ENCODE data around the gene OR52N2. TPM values are rescaled to one million over a fixed set of nuclear protein-coding genes. Genes with fewer than 3 reads are reported as not detected.

Gene OR52N2
- total and polyA plus RNA-seq, 3 experiments from 2014 or later, result not detected

DNA sequence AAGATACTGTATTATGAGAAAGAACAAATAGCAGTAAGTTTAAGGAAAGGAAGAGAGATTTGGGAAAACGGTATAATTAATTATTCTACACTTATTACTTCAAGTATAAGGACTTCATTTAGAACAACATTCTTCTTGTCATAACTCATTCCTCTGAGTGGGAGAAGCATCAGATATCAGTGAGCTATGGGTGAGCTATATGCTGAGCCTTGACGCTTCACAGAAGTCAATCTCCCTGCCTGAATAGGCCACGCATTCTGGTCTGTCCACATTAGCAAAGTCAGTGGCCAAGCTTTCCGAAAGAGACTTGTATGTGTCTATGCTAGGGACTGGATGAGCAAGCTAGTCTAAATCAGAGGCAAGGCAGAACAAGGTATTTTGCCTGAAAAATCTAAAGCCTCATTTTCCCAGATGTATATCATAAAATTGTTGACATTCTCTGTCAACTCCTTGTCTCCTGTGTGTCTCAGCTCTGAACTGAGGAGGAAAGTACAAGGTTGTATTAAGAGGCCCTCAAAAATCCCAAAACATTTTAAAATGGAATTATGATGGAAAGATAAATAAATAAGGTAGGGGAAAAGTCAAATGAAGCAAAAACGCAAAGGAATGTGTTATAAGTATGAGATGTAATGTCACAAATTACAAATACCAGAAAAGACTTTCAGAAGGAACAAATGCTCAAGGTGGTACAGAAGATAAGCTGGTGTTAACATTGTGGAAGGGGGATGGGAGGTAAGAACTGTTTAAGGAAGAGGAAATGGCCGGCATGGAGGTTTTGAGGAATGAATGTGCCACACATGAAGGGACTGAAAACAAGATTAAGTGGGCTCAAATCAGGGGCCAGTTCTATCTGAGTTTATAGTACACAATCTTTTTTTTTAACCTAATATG lies 1.4 kb downstream of the OR52N2 start:
- CTCF ChIA-PET, result interaction anchor here (0.9 to 1.7 kb wide), 12 partner anchors 10 to 1623 kb away, joined by 3 to 6 read pairs (median 4); partner anchors contain the start of genes OR51D1 and TRIM5
- Mint-ChIP-seq H3K4me3 (peak overlapping the region in 1 of 7 donors; percentile 38), H3K27ac (no peak overlapping the region)

DNA sequence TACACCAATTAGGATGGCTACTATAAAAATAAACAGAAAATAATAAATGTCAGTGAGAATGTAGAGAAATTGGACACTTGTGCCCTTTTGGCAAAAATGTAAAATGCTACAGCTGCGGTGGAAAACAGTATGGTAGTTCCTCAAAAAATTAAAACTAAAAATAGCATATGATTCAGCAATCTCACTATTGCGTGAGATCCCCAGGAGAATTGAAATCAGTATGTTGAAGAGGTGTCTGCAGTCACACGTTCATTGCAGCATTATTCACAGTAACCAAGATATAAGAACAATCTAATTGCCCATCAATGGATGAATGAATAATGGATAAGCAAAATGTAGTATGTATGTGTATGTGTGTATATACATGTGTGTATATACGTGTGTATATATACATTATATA lies 6.8 kb downstream of the OR52N2 start:
- Mint-ChIP-seq H3K4me3 (no peak overlapping the region), H3K27me3 (peaks cover under 1 to 3% of the 10 kb centered on the region in 2 donors), H3K27ac (no peak overlapping the region), H3K4me1 (peaks cover 10 to 16% (median 16%) of the 10 kb centered on the region in 3 donors), H3K9me3 (peaks cover 0 to 2% (median 0%) of the 10 kb centered on the region in 5 donors), H3K36me3 (peaks cover 0 to 3% (median 0%) of the 10 kb centered on the region in 3 donors)
- no peaks in the 10 kb centered on the region for H3K9me3 ChIP-seq (ENCODE audit: low read length)
- no peaks in the 10 kb centered on the region for H3K36me3 ChIP-seq (ENCODE audit: insufficient read depth, low read length)
- peaks cover 8% of the 10 kb centered on the region for H3K4me1 ChIP-seq (ENCODE audit: insufficient read depth, low read length)
- ChIA-PET CTCF (no interaction called here), POLR2A (no interaction called here)
- no peaks in the 10 kb centered on the region for H3K27me3 ChIP-seq (ENCODE audit: insufficient read depth, low read length, poor library complexity, severe bottlenecking)
- H3K4me3 ChIP-seq (ENCODE audit: low read length), result no peak overlapping the region
- no peak overlapping the region for H3K27ac ChIP-seq (ENCODE audit: low read depth, low read length)
- no peak for DNase-seq

More for the DNA sequence above, 1.4 kb downstream of the OR52N2 start:
- Mint-ChIP-seq H3K36me3 (peaks cover 0 to 1% (median 0%) of the 10 kb centered on the region in 3 donors), H3K4me1 (peaks cover 12 to 13% (median 12%) of the 10 kb centered on the region in 3 donors), H3K9me3 (no peaks in the 10 kb centered on the region), H3K27me3 (peaks cover 18 to 23% of the 10 kb centered on the region in 2 donors)
- H3K4me3 ChIP-seq (ENCODE audit: low read length), result no peak overlapping the region
- H3K9me3 ChIP-seq (ENCODE audit: low read length), result no peaks in the 10 kb centered on the region
- no peak for DNase-seq
- H3K4me1 ChIP-seq (ENCODE audit: insufficient read depth, low read length), result no peaks in the 10 kb centered on the region
- H3K36me3 ChIP-seq (ENCODE audit: insufficient read depth, low read length), result no peaks in the 10 kb centered on the region
- POLR2A ChIA-PET, result interaction anchor here (0.5 kb wide), 1 partner anchor 631 kb away, joined by 3 read pairs; no protein-coding TSS in a partner anchor
- no peak overlapping the region for H3K27ac ChIP-seq (ENCODE audit: low read depth, low read length)
- H3K27me3 ChIP-seq (ENCODE audit: insufficient read depth, low read length, poor library complexity, severe bottlenecking), result peaks cover 5% of the 10 kb centered on the region

DNA sequence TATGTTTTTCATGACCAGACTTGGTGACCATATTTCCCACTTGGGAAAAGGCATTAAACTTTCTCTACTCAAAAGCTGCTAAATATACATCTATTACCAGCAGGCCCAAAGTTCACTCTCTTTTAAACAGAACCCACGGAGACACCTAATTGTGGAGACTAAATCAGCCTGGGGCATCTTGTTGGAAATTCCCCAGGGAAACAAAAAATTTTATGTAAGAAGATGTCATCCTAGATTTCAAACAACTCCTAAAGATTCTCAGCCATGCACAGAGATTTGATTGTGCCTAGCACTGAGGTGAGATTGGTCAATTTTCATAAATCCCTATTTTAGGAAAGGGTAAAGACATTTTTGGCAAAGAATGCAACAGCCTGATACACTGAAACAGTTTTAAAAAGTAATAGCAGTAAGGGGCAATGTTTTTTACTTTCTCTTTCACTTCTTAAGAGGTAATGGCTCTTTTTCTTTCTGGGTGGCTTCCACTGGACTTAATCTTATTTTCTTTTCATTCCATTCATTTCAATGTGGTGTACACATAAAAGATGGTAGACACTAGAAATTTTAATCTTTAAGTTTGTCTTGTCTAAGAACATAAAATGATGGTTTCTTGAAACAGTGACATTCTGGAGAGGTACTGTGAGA lies 9.6 kb downstream of the OR52N2 start:
- Mint-ChIP-seq H3K27ac (peak overlapping the region in 6 of 8 donors; percentile 39 to 93 (median 82)), H3K36me3 (peaks cover 0 to 3% (median 0%) of the 10 kb centered on the region in 3 donors), H3K4me1 (peaks cover 10 to 16% (median 16%) of the 10 kb centered on the region in 3 donors), H3K4me3 (peak overlapping the region; percentile 68 to 91 (median 85)), H3K27me3 (peaks cover 0 to 2% of the 10 kb centered on the region in 2 donors), H3K9me3 (peaks cover 0 to 2% (median 0%) of the 10 kb centered on the region in 5 donors)
- Histone ChIP-seq H3K4me3 (ENCODE audit: low read length) (peak overlapping the region; percentile 28), H3K9me3 (ENCODE audit: low read length) (no peaks in the 10 kb centered on the region), H3K27me3 (ENCODE audit: insufficient read depth, low read length, poor library complexity, severe bottlenecking) (no peaks in the 10 kb centered on the region), H3K27ac (ENCODE audit: low read depth, low read length) (no peak overlapping the region), H3K36me3 (ENCODE audit: insufficient read depth, low read length) (no peaks in the 10 kb centered on the region), H3K4me1 (ENCODE audit: insufficient read depth, low read length) (peaks cover 8% of the 10 kb centered on the region)
- DNase-seq, result no peak
- CTCF ChIA-PET, result no interaction called here
- POLR2A ChIA-PET, result no interaction called here

DNA sequence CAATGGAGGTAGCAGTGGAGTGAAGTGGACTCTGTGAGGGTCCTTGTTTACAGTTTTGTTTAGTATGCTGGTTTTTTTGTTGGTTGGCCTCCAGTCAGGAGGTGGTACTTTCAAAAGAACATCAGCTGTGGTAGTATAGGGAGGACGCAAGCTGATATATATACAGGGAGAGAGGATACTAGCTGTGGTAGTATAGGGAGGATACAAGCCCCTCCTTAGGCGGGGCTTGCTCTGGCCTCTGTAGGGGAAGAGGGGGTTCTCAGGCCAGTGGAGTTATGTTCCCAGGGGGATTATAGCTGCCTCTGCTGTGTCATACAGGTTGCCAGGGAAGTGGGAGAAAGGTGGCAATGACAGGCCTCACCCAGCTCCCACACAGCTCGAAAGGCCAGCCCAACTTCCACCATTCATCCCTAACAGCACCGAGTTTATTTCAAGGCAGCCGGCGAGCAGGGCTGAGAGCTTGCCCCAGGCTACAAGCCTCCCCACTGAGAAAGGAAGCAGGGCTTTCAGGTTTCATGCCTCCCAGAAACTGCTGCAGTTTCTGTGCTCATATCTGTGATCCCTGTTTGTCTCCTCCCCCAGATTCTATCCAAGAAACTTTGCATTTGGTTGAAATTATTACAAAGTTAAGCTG lies 22.6 kb downstream of the OR52N2 start:
- H3K4me3 Mint-ChIP-seq, result no peak overlapping the region
- no peaks in the 10 kb centered on the region for H3K4me1 ChIP-seq (ENCODE audit: insufficient read depth, low read length)
- H3K9me3 ChIP-seq (ENCODE audit: low read length), result no peaks in the 10 kb centered on the region
- no peak overlapping the region for H3K27ac Mint-ChIP-seq
- H3K36me3 ChIP-seq (ENCODE audit: insufficient read depth, low read length), result no peaks in the 10 kb centered on the region
- no peak overlapping the region for H3K27ac ChIP-seq (ENCODE audit: low read depth, low read length)
- H3K9me3 Mint-ChIP-seq, result peaks cover 0 to 6% (median 0%) of the 10 kb centered on the region in 5 donors
- POLR2A ChIA-PET, result no interaction called here
- peaks cover 9 to 23% of the 10 kb centered on the region in 2 donors for H3K27me3 Mint-ChIP-seq
- no peaks in the 10 kb centered on the region for H3K4me1 Mint-ChIP-seq
- H3K27me3 ChIP-seq (ENCODE audit: insufficient read depth, low read length, poor library complexity, severe bottlenecking), result no peaks in the 10 kb centered on the region
- CTCF ChIA-PET, result no interaction called here
- DNase-seq, result no peak
- no peaks in the 10 kb centered on the region for H3K36me3 Mint-ChIP-seq
- no peak overlapping the region for H3K4me3 ChIP-seq (ENCODE audit: low read length)

DNA sequence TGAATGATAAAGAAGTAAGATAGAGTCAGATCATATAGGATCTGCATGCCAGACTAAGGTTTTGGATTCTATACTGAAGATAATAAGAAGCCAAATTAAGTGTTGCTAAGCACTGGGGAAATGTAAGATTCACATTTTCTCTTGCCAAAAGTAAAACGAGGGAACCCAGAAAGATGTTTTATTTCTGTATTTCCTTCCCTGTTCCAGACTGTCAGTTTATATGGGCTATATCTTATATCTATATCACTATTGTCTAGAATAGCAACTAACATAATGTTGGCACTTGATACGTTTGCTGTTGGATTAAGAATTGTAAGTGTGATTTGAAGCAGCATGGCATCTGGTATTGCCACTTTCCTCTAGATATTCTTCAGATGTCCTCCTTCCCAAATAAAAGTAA lies 24.7 kb downstream of the OR52N2 start:
- no peaks in the 10 kb centered on the region for H3K4me1 ChIP-seq (ENCODE audit: insufficient read depth, low read length)
- Mint-ChIP-seq H3K4me1 (no peaks in the 10 kb centered on the region), H3K36me3 (no peaks in the 10 kb centered on the region), H3K4me3 (no peak overlapping the region), H3K27ac (no peak overlapping the region), H3K27me3 (peaks cover 11 to 34% of the 10 kb centered on the region in 2 donors), H3K9me3 (peaks cover 0 to 7% (median 3%) of the 10 kb centered on the region in 5 donors)
- H3K36me3 ChIP-seq (ENCODE audit: insufficient read depth, low read length), result no peaks in the 10 kb centered on the region
- DNase-seq, result no peak
- ChIA-PET CTCF (no interaction called here), POLR2A (no interaction called here)
- no peaks in the 10 kb centered on the region for H3K9me3 ChIP-seq (ENCODE audit: low read length)
- no peak overlapping the region for H3K27ac ChIP-seq (ENCODE audit: low read depth, low read length)
- H3K27me3 ChIP-seq (ENCODE audit: insufficient read depth, low read length, poor library complexity, severe bottlenecking), result no peaks in the 10 kb centered on the region
- H3K4me3 ChIP-seq (ENCODE audit: low read length), result no peak overlapping the region

DNA sequence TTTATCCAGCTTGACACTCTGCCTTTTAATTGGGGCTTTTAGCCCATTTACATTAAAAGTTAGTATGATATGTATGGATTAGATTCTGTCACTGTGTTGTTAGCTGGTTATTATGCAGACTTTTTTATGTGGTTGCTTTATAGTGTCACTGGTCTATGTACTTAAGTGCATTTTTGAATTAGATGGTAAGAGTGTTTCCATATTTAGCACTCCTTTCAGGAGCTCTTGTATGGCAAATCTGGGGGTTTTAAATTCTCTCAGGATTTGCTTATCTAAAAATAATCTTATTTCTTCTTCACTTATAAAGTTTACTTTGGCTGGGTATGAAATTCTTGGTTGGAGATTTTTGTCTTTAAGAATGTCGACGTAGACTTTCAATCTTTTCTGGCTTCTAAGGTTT lies 29.0 kb downstream of the OR52N2 start:
- Mint-ChIP-seq H3K36me3 (no peaks in the 10 kb centered on the region), H3K27me3 (peaks cover 17 to 38% of the 10 kb centered on the region in 2 donors), H3K9me3 (peaks cover 0 to 9% (median 3%) of the 10 kb centered on the region in 5 donors), H3K4me1 (no peaks in the 10 kb centered on the region), H3K27ac (no peak overlapping the region), H3K4me3 (no peak overlapping the region)
- H3K36me3 ChIP-seq (ENCODE audit: insufficient read depth, low read length), result no peaks in the 10 kb centered on the region
- no peaks in the 10 kb centered on the region for H3K9me3 ChIP-seq (ENCODE audit: low read length)
- H3K27me3 ChIP-seq (ENCODE audit: insufficient read depth, low read length, poor library complexity, severe bottlenecking), result no peaks in the 10 kb centered on the region
- POLR2A ChIA-PET, result no interaction called here
- no peak for DNase-seq
- CTCF ChIA-PET, result no interaction called here
- H3K4me1 ChIP-seq (ENCODE audit: insufficient read depth, low read length), result no peaks in the 10 kb centered on the region
- H3K4me3 ChIP-seq (ENCODE audit: low read length), result no peak overlapping the region
- H3K27ac ChIP-seq (ENCODE audit: low read depth, low read length), result no peak overlapping the region

DNA sequence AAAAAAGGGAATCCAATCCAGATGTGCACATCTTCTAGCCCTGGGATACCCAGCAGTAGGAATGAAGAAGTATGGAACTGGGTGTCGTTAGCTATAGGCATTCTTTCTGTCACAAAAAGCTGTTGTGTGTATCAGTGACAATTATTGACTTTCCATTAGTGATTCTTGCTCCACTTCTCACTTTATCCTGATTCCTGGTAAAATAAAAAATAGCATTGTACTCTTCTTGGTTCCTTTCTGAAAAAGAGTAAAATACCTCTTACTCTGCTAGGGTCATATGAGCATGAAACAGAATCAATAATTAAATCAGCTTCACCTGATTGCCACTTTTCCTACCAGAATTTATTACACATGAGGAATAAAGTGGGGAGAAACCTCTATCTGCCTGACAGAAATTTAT lies 33.1 kb downstream of the OR52N2 start, which contains the start of gene OR52E6:
TSS of gene OR52E6 (minus strand) at position 101 of the 400 bp plus-strand sequence. CDS start at position 101, 0 bp downstream.
- Mint-ChIP-seq H3K27ac (no peak within 1 kb of the TSS), H3K36me3 (no peaks in the 10 kb centered on the region), H3K9me3 (peaks cover 0 to 7% (median 3%) of the 10 kb centered on the region in 5 donors), H3K4me1 (no peaks in the 10 kb centered on the region), H3K27me3 (peaks cover 22 to 37% of the 10 kb centered on the region in 2 donors), H3K4me3 (no peak within 1 kb of the TSS)
- H3K9me3 ChIP-seq (ENCODE audit: low read length), result no peaks in the 10 kb centered on the region
- H3K36me3 ChIP-seq (ENCODE audit: insufficient read depth, low read length), result no peaks in the 10 kb centered on the region
- no peaks in the 10 kb centered on the region for H3K27me3 ChIP-seq (ENCODE audit: insufficient read depth, low read length, poor library complexity, severe bottlenecking)
- H3K4me3 ChIP-seq (ENCODE audit: low read length), result no peak within 1 kb of the TSS
- CTCF ChIA-PET, result no interaction called here
- POLR2A ChIA-PET, result no interaction called here
- H3K4me1 ChIP-seq (ENCODE audit: insufficient read depth, low read length), result no peaks in the 10 kb centered on the region
- no peak for DNase-seq
- H3K27ac ChIP-seq (ENCODE audit: low read depth, low read length), result no peak within 1 kb of the TSS

Measured in CD8-positive, alpha-beta memory T cell (primary cell).